RWPE2 (cell line): ENCODE results near the gene FOXA3.

Experiments
- ATAC-seq: fragments of 200-7000 bp; cut with Tn5 transposase; 3 replicates; pipeline ENCODE4 v1.9.1; 2021; ENCODE audit warnings: low read depth
- DNase-seq: peaks from one replicate; pipeline ENCODE4 v3.0.0-alpha.2; 2020; ENCODE audit warnings: low spot score
- H3K27ac ChIP-seq: fragments of 450-650 bp; 2 replicates; pipeline ENCODE4 v1.5.1; 2017; ENCODE audit warnings: mild to moderate bottlenecking; ENCODE audit not compliant: poor library complexity, severe bottlenecking
- H3K27me3 ChIP-seq: fragments of 250-450 bp; sonication (Bioruptor Pico); 2 replicates; pipeline ENCODE4 v1.5.1; 2021; ENCODE audit warnings: mild to moderate bottlenecking, moderate library complexity; ENCODE audit not compliant: insufficient read depth, poor library complexity, severe bottlenecking
- H3K36me3 ChIP-seq: fragments of 250-450 bp; sonication (Bioruptor Pico); 2 replicates; pipeline ENCODE4 v1.5.1; 2020; ENCODE audit warnings: low read depth, mild to moderate bottlenecking, moderate library complexity
- H3K4me1 ChIP-seq: fragments of 250-450 bp; sonication (Bioruptor Pico); 2 replicates; pipeline ENCODE4 v1.5.1; 2021; ENCODE audit warnings: mild to moderate bottlenecking, moderate library complexity; ENCODE audit not compliant: insufficient read depth, poor library complexity, severe bottlenecking
- H3K4me3 ChIP-seq: fragments of 250-450 bp; sonication (Bioruptor Pico); 2 replicates; pipeline ENCODE4 v1.5.1; 2021; ENCODE audit warnings: mild to moderate bottlenecking, moderate library complexity; ENCODE audit not compliant: severe bottlenecking
- H3K9me3 ChIP-seq: fragments of 250-450 bp; sonication (Bioruptor Pico); 2 replicates; pipeline ENCODE4 v1.5.1; 2021; ENCODE audit warnings: mild to moderate bottlenecking, moderate library complexity; ENCODE audit not compliant: severe bottlenecking
- CTCF ChIP-seq: fragments of 450-650 bp; IDR thresholded peaks from one replicate; pipeline ENCODE4 v1.5.1; 2017; ENCODE audit warnings: mild to moderate bottlenecking, moderate library complexity; ENCODE audit not compliant: poor library complexity, severe bottlenecking

The FOXA3 gene

GRCh38 chr19:45908956-45909355, 44.8 kb downstream of the FOXA3 start:
- Histone ChIP-seq H3K9me3 (no peaks in the 10 kb centered on the region), H3K27ac (no peak overlapping the region), H3K4me3 (no peak overlapping the region), H3K4me1 (no peaks in the 10 kb centered on the region), H3K36me3 (no peaks in the 10 kb centered on the region), H3K27me3 (no peaks in the 10 kb centered on the region)
- no peak for ATAC-seq
- no peak for DNase-seq
- TF ChIP-seq CTCF = no peak

GRCh38 chr19:45911291-45911690, 47.2 kb downstream of the FOXA3 start:
- Histone ChIP-seq H3K4me3 (no peak overlapping the region), H3K27ac (no peak overlapping the region), H3K9me3 (no peaks in the 10 kb centered on the region), H3K4me1 (no peaks in the 10 kb centered on the region), H3K36me3 (no peaks in the 10 kb centered on the region), H3K27me3 (no peaks in the 10 kb centered on the region)
- DNase-seq = no peak
- no peak for TF ChIP-seq CTCF
- no peak; the same call in 2 of the 3 replicates for ATAC-seq

GRCh38 chr19:45913874-45914830, 50.0 kb downstream of the FOXA3 start, which contains the start of gene NANOS2:
NANOS2 (minus strand) TSS chr19:45914778; CDS start chr19:45914693, 85 bp downstream.
- TF ChIP-seq CTCF = no peak
- Histone ChIP-seq H3K27ac (no peak within 1 kb of the TSS), H3K36me3 (no peaks in the 10 kb centered on the region), H3K4me3 (no peak within 1 kb of the TSS), H3K4me1 (no peaks in the 10 kb centered on the region), H3K27me3 (no peaks in the 10 kb centered on the region), H3K9me3 (no peaks in the 10 kb centered on the region)
- no peak for ATAC-seq
- DNase-seq = no peak

GRCh38 chr19:45917421-45918091, 53.4 kb downstream of the FOXA3 start:
- Histone ChIP-seq H3K9me3 (no peaks in the 10 kb centered on the region), H3K4me3 (no peak overlapping the region), H3K27me3 (no peaks in the 10 kb centered on the region), H3K4me1 (no peaks in the 10 kb centered on the region), H3K27ac (no peak overlapping the region), H3K36me3 (no peaks in the 10 kb centered on the region)
- ATAC-seq (no peak), DNase-seq (no peak)
- no peak for TF ChIP-seq CTCF
